ENCODE data around the gene STRC.
"Not testable (repeated sequence)": the region's sequence is repeated elsewhere in the genome, so short reads cannot be mapped to it uniquely, and the experiment has no call there.

DNA sequence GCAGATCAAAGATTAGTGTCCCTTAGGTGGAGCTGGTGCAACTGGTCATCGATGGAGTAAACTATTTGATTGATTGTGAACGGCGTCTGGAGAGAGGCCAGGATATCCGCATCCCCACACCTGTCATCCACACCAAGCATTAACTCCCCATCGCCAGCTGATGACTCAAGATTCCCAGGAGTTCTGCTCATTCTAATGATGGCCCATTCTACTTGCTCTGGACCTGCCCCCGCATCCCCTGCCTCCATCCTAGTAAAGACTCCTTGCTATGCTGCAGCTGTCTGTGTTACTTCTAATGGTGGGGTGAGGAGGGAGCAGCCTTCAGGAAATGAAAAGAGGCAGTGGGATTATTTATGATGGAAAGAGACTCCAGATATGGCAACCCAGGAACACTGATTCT is 19.5 kb downstream of the STRC start:
- TF ChIP-seq, protein P1, sequence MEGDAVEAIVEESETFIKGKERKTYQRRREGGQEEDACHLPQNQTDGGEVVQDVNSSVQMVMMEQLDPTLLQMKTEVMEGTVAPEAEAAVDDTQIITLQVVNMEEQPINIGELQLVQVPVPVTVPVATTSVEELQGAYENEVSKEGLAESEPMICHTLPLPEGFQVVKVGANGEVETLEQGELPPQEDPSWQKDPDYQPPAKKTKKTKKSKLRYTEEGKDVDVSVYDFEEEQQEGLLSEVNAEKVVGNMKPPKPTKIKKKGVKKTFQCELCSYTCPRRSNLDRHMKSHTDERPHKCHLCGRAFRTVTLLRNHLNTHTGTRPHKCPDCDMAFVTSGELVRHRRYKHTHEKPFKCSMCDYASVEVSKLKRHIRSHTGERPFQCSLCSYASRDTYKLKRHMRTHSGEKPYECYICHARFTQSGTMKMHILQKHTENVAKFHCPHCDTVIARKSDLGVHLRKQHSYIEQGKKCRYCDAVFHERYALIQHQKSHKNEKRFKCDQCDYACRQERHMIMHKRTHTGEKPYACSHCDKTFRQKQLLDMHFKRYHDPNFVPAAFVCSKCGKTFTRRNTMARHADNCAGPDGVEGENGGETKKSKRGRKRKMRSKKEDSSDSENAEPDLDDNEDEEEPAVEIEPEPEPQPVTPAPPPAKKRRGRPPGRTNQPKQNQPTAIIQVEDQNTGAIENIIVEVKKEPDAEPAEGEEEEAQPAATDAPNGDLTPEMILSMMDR (IDR thresholded peaks at IDR 0.05; ENCODE audit: low read depth, low read length, poor library complexity, severe bottlenecking) = not testable (repeated sequence)
- not testable (repeated sequence) for TF ChIP-seq EZH2phosphoT487 (IDR thresholded peaks at IDR 0.05; ENCODE audit: borderline replicate concordance, low read length)
